SKM-1 (cell line): ENCODE measurements around the gene NPAS2.

Experiments
- DNase-seq: peaks from one replicate; lab custom pipeline; 2025; ENCODE audit not compliant: unreplicated experiment; lab: John Stamatoyannopoulos, UW

The NPAS2 gene

GRCh38 chr2:101037161-101037755 is 217.3 kb downstream of the NPAS2 start:
- no peak for DNase-seq

- DNase-seq, result peak; percentile 79
Observed at GRCh38 chr2:101038455-101039255, 218.7 kb downstream of the NPAS2 start.

- DNase-seq, result no peak
Observed at GRCh38 chr2:101040072-101040471, 220.1 kb downstream of the NPAS2 start.

- peak; percentile 15 for DNase-seq
Observed at GRCh38 chr2:101040761-101041160, 220.8 kb downstream of the NPAS2 start.

- peak; percentile 74 for DNase-seq
Observed at GRCh38 chr2:101041413-101041812, 221.5 kb downstream of the NPAS2 start.

GRCh38 chr2:101045330-101045729 is 225.4 kb downstream of the NPAS2 start:
- no peak for DNase-seq
